Measurements from ENCODE around the gene ARHGAP5.
"Not testable (repeated sequence)": the region's sequence is repeated elsewhere in the genome, so short reads cannot be mapped to it uniquely, and the experiment has no call there.

ARHGAP5 gene

GRCh38 chr14:32110548-32110896 is 33.4 kb downstream of the ARHGAP5 start:
- no peak for DNase-seq (ENCODE audit: low read depth in 2 of 3, low spot score in 1 of 3)

- no peak for DNase-seq (ENCODE audit: low read depth in 2 of 3, low spot score in 1 of 3)
These were observed 44.4 kb downstream of the ARHGAP5 start for GRCh38 chr14:32121536-32121935.

GRCh38 chr14:32121948-32122347 is 44.8 kb downstream of the ARHGAP5 start:
- no peak for DNase-seq (ENCODE audit: low read depth in 2 of 3, low spot score in 1 of 3)

DNA sequence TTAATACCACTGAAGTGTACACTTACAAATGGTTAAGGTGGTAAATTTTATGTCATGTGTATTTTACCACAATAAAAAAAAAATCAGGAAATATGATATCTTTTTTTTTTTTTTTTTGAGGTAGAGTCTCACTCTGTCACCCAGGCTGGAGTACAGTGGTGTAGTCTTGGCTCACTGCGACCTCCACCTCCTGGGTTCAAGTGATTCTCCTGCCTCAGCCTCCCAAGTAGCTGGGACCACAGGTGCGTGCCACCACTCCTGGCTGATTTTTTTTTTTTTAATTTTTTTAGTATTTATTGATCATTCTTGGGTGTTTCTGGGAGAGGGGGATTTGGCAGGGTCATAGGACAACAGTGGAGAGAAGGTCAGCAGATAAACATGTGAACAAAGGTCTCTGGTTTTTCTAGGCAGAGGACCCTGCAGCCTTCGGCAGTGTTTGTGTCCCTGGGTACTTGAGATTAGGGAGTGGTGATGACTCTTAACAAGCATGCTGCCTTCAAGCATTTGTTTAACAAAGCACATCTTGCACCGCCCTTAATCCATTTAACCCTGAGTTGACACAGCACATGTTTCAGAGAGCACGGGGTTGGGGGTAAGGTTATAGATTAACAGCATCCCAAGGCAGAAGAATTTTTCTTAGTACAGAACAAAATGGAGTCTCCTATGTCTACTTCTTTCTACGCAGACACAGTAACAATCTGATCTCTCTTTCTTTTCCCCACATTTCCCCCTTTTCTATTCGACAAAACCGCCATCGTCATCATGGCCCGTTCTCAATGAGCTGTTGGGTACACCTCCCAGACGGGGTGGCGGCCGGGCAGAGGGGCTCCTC is 50.0 kb downstream of the ARHGAP5 start:
- DNase-seq (ENCODE audit: low read depth in 2 of 3, low spot score in 1 of 3), result not testable (repeated sequence)

GRCh38 chr14:32127731-32128654 is 50.9 kb downstream of the ARHGAP5 start:
- DNase-seq (ENCODE audit: low read depth in 2 of 3, low spot score in 1 of 3), result not testable (repeated sequence)

- DNase-seq (ENCODE audit: low read depth in 2 of 3, low spot score in 1 of 3), result no peak
These were observed 51.6 kb downstream of the ARHGAP5 start for GRCh38 chr14:32128703-32129102.

GRCh38 chr14:32129124-32129523 is 52.0 kb downstream of the ARHGAP5 start:
- no peak for DNase-seq (ENCODE audit: low read depth in 2 of 3, low spot score in 1 of 3)

GRCh38 chr14:32131689-32132088 is 54.6 kb downstream of the ARHGAP5 start:
- not testable (repeated sequence) for DNase-seq (ENCODE audit: low read depth in 2 of 3, low spot score in 1 of 3)

DNA sequence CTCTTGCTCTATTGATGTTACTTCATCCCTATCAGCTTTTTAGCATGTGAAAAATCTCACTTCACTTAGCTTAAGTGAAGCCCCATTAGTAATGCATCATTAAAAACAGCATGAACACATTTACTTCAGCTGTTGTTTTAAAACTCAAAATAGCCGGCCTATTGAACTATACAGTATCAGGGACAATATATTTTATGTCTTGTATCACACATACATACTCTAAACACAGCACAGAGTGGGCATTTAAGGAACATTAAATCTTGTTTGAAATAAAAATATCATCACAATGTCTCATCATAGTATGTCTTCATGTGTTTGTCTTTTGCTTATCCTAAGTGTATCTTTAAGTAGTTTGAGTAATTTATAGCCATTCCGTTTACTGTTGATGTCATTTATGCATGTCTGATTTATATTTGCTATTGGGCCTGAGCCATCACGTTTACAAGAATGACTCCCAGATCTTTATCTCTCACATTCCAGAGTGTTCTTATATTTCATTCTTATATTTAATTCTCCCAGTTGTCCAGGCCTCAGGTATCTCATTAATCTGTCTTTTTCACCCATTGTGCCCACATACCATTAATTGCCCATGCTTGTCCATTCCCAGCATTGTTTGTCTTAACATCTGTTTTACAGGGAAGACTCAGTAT is 57.5 kb downstream of the ARHGAP5 start:
- no peak for DNase-seq (ENCODE audit: low read depth in 2 of 3, low spot score in 1 of 3)

DNA sequence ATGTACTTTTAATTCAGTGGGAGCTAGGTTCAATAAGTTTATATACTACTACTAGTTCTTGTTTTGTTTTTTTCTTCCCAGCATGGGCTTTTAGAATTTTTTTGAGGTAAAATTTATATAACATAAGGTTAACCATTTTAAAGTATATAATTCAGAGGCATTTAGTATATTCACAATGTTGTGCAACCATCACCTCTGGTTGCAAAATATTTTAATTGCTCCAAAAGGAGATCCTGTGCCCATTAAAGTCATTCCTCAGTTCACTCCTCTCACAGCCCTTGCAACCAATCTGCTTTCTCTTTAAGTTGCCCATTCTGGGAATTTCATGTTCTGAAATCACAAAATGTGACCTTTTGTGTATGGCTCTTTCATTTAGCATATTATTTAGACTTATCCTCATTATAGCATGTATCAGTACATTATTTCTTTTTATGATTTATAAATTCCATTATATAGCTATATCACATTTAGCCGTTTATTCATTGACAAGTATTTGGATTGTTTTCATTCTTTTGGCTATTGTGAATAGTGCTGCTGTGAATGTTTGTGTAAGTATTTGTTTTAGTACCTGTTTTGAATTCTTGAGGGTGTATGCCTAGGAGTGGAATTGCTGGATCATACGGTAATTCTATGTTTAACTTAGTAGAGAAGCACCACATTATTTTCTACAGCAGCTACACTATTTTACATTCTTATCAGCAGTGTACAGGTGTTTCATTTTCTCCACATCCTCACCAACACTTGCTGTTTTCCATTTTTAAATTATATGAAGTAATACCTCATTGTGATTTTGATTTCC is 59.1 kb downstream of the ARHGAP5 start:
- no peak for DNase-seq (ENCODE audit: low read depth in 2 of 3, low spot score in 1 of 3)

- DNase-seq (ENCODE audit: low read depth in 2 of 3, low spot score in 1 of 3), result no peak
These were observed 60.2 kb downstream of the ARHGAP5 start for GRCh38 chr14:32137313-32137712.

GRCh38 chr14:32137892-32138291 is 60.8 kb downstream of the ARHGAP5 start:
- DNase-seq (ENCODE audit: low read depth in 2 of 3, low spot score in 1 of 3), result no peak

DNA sequence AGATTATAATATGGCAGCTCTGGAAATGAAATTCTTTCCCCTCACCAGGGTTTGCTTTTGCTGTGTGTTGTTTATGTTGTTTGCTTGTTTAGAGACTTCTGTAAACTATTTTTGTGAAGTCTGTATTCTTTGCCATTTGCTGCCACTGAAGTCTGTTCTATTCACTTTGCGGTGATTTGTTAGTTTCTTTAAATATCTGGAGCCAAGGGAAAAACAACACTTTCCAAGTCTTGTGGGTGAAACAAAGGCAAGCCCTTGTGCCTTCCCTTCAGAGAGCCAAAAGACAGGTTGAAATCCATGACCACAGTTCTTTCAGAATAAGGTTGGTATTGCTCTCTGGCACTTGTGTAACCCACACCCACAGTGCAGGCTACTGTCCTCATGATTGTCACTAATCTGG is 65.2 kb downstream of the ARHGAP5 start:
- DNase-seq (ENCODE audit: low read depth in 2 of 3, low spot score in 1 of 3), result no peak

DNA sequence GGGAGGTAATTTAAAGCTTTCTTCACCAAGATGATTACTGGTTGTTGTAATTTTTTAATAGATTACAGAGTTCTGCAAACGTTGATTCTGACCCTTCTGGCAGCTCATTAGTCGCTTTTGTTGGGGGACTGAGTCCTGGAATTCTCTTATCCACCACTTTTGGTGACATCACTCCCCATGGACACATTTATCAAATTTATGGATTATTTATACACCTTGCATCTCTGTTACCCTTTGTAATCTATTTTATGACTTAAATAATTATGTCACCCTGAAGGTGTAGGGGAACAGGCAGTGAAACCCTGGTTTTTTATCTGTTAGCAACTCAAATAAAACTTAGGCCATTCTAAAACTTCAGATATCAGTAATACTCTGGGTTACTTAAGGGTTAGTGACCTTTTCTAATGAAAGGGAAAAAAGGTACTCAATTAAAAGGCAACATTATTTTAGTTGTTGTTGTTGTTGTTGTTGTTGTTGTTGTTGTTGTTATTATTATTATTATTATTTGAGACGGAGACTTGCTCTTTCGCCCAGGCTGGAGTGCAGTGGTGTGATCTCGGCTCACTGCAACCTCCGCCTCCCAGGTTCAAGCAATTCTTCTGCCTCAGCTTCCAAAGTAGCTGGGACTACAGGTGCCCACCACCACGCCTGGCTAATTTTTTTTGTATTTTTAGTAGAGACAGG is 65.8 kb downstream of the ARHGAP5 start:
- DNase-seq (ENCODE audit: low read depth in 2 of 3, low spot score in 1 of 3), result no peak

GRCh38 chr14:32150392-32150791 is 73.3 kb downstream of the ARHGAP5 start:
- DNase-seq (ENCODE audit: low read depth in 2 of 3, low spot score in 1 of 3), result no peak

GRCh38 chr14:32166029-32166428 is 88.9 kb downstream of the ARHGAP5 start:
- DNase-seq (ENCODE audit: low read depth in 2 of 3, low spot score in 1 of 3), result no peak

GRCh38 chr14:32166924-32167323 is 89.8 kb downstream of the ARHGAP5 start:
- DNase-seq (ENCODE audit: low read depth in 2 of 3, low spot score in 1 of 3), result no peak

GRCh38 chr14:32167907-32168306 is 90.8 kb downstream of the ARHGAP5 start:
- no peak for DNase-seq (ENCODE audit: low read depth in 2 of 3, low spot score in 1 of 3)

GRCh38 chr14:32169191-32169590 is 92.1 kb downstream of the ARHGAP5 start:
- no peak for DNase-seq (ENCODE audit: low read depth in 2 of 3, low spot score in 1 of 3)

GRCh38 chr14:32171469-32171868 is 94.4 kb downstream of the ARHGAP5 start:
- no peak for DNase-seq (ENCODE audit: low read depth in 2 of 3, low spot score in 1 of 3)
